Measurements from ENCODE around the gene ZNF565. TPM values are rescaled to one million over a fixed set of nuclear protein-coding genes. Genes with fewer than 3 reads are reported as not detected.
"Not testable (repeated sequence)": the region's sequence is repeated elsewhere in the genome, so short reads cannot be mapped to it uniquely, and the experiment has no call there.

Gene ZNF565
- total RNA-seq, 2 experiments from 2014 or later: 2.0 to 2.1 TPM

DNA sequence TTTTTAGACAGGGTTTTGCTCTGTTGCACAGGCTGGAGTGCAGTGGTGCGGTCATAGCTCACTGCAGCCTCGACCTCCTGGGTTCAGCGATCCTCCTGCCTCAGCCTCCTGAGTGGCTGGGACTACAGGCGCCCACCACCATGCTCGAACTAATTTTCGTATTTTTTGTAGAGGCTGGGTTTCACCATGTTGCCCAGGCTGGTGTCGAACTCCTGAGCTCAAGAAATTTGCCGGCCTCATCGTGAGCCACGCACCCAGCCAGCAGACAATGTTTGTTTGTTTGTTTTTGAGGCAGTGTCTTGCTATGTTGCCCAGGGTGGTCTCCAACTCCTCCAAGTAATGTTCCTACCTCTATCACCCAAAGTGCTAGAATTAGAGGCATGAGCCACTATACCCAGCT lies 61.3 kb downstream of the ZNF565 start:
- ChIA-PET CTCF (interaction anchor here (1.1 kb wide), 1 partner anchor 13 kb away, joined by 3 read pairs; no protein-coding TSS in a partner anchor), POLR2A (no interaction called here)

DNA sequence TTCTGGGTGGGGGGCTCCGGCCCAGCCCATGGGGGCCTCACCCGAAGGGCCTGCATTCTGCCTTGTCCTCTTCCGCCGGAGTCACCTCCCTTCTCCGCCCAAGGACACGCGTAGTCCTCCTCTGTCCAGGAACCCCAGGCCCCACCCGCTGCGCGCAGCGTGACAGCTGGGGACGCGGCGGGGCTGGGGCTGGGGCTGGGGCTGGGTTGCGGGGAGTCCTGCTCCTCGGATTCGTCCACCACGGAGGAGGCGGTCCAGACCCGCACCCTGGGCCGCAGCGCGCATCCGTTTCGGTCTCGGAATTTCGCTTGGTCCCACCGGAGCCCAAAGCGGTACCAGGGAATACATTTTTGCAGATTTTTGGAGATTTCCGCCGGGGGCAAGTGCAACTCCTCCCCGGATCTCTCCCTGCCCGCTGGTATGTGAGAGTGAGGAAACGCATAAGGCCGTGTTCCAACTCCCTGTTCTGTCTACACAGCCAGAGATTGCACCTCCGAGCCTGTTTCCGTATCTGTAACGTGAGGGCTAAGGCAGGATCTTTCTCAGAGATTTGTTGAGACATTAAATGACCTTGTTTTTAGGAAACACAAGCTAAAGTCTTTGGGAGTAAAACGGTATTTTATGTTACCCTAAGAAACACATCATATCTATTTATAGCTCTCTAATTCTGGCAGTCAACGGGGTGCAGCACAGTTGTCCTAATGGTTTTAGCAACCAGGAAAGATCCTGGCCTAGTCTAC lies 61.9 kb downstream of the ZNF565 start, which contains the start of gene COX7A1:
TSS of gene COX7A1 (minus strand) at position 96 of the 740 bp plus-strand sequence. CDS start at position 56, 40 bp downstream.
- CTCF ChIA-PET: interaction anchor here (1.1 kb wide), 1 partner anchor 13 kb away, joined by 3 read pairs; no protein-coding TSS in a partner anchor
- POLR2A ChIA-PET: no interaction called here

DNA sequence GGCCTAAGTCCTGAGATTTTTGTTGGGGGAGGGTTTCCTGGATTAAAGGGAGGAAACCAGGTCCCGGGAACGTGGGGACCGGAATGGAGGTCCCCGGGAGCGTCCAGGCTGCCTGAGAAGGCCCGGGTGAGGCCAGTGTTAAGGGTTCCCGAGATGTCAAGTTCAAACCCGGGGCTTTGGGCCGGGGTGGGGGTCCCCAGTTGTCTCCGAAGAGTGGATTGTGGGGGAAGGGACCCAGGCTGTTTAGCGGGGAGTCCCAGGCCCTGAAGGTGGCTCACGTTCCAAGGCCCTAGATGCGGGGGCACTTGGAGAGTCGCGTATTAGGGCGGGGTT lies 62.5 kb downstream of the ZNF565 start:
- CTCF ChIA-PET: no interaction called here
- POLR2A ChIA-PET: interaction anchor here (0.6 kb wide), 1 partner anchor 18 kb away, joined by 4 read pairs; no protein-coding TSS in a partner anchor

DNA sequence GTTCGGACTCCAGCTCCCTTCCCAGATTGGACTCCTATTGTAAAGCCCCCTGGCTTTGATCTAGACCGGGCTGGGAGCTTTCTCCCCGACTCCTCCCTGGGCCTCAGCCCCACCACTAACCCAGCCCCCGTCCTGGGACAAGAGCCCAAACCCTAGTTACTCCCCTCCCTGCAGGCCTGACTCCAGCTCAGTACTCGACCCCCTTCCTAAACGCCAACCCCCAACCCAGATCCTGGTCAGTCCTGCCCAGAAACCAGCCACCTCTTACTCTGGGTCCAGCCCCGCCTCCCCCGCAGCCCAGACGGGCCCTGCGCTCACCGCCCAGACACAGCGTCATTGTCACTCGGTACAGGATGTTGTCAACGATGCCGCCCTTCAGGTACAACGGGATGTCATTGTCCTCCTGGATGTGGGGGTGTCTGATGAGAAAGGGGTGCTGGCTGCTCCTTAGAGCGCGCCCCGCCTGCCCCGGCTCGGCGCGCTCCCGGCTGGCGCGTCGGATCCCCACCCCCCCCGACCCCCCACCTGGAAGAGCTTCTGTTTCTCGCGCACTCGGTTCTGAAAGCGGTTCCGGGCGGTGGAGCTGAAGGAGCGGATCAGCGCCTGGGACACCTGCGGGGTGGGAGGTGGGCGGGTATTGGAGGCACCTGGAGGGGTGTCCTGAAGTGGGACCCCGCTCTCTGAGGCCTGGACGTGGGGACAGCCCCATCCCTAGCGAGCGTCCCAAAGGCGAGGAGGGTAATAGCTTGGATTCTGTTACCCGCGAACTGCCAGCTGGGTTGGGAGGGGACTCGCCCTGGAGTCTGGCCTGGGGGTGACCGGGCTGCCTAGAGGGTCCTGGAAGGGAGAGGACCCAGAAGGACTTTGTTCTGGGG lies 63.1 kb downstream of the ZNF565 start:
- ChIA-PET CTCF (interaction anchor here (0.6 kb wide), 1 partner anchor 471 kb away, joined by 3 read pairs; no protein-coding TSS in a partner anchor), POLR2A (interaction anchor here (0.6 kb wide), 1 partner anchor 17 kb away, joined by 4 read pairs; no protein-coding TSS in a partner anchor)

DNA sequence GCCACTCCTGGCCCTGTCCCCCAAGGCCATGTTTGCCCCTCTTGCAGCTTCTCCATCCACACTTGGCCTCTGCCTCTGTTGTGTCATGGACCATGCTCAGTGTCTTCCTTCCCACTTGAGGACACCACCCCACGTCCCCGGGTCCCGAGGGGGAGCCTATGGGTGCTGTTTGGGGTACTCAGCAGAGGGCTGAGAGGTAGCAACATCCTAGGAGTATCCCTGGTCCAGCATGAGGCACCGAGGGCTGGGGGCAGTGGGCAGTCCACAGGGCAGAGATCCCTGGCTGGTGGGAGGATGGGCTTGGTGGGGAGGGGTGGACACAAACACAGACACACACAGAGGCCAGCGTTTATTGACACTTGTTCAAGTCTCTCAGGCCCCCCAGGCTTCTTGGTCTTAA lies 63.9 kb downstream of the ZNF565 start:
- ChIA-PET POLR2A (no interaction called here), CTCF (no interaction called here)

DNA sequence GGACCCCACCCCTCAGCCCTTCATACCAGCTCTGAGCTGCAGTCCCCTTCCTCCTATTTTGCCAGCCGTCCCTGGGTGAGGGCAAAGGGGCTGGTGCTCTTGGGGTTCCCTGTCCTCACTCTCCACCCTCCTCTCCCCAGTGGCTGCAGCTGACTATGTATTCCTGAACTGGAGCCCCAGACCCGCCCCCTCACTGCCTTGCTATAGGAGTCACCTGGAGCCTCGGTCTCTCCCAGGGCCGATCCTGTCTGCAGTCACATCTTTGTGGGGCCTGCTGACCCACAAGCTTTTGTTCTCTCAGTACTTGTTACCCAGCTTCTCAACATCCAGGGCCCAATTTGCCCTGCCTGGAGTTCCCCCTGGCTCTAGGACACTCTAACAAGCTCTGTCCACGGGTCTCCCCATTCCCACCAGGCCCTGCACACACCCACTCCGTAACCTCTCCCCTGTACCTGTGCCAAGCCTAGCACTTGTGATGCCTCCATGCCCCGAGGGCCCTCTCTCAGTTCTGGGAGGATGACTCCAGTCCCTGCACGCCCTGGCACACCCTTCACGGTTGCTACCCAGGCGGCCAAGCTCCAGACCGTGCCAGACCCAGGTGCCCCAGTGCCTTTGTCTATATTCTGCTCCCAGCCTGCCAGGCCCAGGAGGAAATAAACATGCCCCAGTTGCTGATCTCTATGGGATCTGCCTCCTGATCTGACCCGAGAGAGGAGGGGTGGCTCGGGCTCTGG lies 64.6 kb downstream of the ZNF565 start:
- CTCF ChIA-PET: no interaction called here
- POLR2A ChIA-PET: no interaction called here

DNA sequence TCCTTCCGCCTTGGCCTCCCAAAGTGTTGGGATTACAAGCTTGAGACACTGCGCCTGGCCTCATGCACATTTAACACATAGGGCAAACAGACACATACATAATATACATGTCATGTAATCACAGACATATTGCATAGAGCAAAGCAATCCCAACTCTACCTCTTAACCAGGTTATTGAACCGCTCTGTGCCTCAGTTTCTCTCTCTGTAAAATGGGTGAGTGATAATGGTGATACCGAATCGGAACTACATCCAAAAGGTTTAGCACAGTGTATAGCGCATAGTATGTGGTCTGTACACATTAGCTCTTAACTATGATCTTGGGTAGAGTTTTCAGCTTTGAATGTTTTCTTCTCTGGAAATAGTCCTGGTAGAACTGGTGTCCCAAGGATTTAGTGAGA lies 69.8 kb downstream of the ZNF565 start:
- ChIA-PET POLR2A (interaction anchor here (0.6 kb wide), 1 partner anchor 13 kb away, joined by 3 read pairs; no protein-coding TSS in a partner anchor), CTCF (interaction anchor here (2.9 kb wide), 1 partner anchor 17 kb away, joined by 11 read pairs; no protein-coding TSS in a partner anchor)

DNA sequence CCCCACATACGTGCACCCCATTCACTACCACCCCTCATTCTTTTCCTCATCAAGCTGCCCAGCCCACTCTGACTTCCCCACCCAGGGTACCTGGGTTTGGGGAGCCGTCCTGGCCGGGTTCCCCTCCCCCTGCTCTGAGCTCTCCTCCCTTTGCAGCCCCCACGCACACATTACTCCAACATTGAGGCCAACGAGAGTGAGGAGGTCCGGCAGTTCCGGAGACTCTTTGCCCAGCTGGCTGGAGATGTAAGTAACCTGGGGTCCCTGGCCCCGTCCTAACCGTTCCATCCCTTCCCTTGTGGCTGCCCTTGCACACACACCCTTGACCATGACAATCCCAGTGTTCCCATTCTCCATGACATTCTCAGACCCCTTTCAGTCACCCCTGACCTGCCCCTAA lies 72.0 kb downstream of the ZNF565 start:
- ChIA-PET POLR2A (interaction anchor here (0.5 kb wide), 1 partner anchor 61 kb away, joined by 3 read pairs; no protein-coding TSS in a partner anchor), CTCF (interaction anchor here (0.6 to 2.9 kb wide), 2 partner anchors 15 to 1114 kb away, joined by 3 to 11 read pairs; no protein-coding TSS in a partner anchor)

DNA sequence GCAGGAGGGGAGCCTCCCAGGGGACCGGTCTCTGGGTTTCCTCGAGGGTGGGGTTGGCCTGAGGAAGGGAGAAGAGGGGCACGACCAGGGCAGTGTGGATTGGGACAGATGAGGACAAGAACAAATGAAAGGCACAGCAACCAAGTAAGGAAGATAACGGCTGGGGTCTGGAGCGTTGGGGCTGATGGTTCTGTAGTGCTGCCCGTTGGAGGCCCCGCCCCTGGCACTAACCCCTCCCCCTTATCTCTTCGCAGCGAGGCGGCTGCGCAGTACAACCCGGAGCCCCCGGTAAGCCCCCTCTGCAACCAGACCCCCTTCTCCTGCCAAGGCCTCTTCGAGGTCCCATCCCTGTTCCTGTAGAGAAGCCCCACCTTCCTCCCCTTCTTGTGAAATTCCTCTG lies 72.4 kb downstream of the ZNF565 start:
- POLR2A ChIA-PET: no interaction called here

DNA sequence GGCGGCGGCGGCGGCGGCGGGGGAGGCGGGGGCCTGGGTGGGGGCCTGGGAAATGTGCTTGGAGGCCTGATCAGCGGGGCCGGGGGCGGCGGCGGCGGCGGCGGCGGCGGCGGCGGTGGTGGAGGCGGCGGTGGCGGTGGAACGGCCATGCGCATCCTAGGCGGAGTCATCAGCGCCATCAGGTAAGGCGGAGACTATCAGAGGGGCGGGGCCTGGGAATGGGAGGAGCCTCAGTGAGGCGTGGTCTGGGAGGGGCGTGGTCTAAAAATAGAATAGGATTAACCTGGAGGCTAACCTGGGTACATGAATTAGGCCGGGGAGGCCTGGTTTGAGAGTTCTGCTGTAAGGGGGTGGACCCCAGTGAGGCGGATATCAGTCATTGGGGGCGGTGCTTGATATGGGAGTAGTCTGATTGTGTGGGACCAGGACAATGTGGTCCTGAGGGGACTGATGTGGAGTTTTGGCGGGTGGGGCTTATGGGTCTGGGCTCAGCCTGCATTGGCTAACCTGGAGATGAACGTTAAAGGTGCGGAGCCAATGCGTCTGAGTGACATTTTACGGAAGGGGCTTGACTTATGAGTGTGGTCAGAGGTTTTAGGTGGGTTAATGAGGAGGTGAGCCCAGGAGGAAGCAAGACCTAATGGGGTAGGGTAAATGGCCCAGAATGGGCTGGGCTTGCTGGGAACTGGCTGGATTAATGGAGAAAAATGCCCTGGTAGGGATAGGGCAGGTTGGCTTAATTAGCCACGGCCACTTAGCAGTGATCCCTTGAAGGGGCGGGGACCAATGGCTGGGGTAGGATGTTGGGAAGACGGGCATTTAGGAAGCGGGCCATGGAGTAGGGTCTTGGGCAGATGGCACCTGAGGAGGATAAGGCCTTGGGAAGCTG lies 73.2 kb downstream of the ZNF565 start:
- ChIA-PET POLR2A (interaction anchor here (0.7 kb wide), 1 partner anchor 74 kb away, joined by 3 read pairs; no protein-coding TSS in a partner anchor), CTCF (interaction anchor here (1.5 kb wide), 1 partner anchor 12 kb away, joined by 4 read pairs; no protein-coding TSS in a partner anchor)

More for the DNA sequence above, 72.4 kb downstream of the ZNF565 start:
- CTCF ChIA-PET: interaction anchor here (0.6 to 2.9 kb wide), 2 partner anchors 14 to 1113 kb away, joined by 3 to 11 read pairs; no protein-coding TSS in a partner anchor

DNA sequence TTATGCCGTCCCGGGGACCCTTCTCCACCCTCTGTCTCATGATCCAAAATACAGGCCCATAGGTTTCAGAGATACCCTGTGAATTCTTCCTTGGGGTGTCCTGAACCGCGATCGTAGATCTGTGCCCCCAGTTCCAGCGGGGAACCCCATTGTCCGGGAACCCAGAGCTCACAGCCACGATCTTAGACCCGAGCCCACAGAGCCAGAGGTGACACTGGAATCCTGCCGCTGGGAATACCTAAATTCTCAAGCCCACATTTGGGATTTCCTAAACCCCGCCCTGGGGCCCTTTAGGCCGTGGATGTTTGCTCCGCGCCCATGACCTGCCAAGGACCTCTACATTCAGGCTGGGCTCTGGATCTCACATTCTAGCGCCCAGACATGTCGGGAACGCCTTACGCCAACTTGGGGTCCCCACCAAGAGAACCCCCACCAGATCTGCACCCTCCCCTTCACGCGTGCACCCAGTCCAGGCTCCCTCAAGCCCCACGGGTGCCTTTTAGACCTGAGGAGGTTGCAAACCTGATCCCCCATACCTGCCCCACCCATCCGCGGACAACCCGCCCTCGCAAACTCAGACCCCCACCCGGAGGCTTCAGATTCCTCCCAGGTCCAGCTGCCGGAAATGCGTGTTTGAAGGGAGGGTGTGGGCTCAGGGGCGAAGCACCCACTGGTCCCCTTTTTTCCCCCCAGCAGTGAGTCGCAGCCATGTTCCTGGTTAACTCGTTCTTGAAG lies 74.0 kb downstream of the ZNF565 start:
- ChIA-PET POLR2A (interaction anchor here (0.6 to 1.5 kb wide), 4 partner anchors 12 to 75 kb away, joined by 3 to 11 read pairs (median 6); partner anchors contain the start of genes POLR2I and TBCB), CTCF (interaction anchor here (1.5 kb wide), 2 partner anchors 11 to 13 kb away, joined by 4 to 10 read pairs; no protein-coding TSS in a partner anchor)

DNA sequence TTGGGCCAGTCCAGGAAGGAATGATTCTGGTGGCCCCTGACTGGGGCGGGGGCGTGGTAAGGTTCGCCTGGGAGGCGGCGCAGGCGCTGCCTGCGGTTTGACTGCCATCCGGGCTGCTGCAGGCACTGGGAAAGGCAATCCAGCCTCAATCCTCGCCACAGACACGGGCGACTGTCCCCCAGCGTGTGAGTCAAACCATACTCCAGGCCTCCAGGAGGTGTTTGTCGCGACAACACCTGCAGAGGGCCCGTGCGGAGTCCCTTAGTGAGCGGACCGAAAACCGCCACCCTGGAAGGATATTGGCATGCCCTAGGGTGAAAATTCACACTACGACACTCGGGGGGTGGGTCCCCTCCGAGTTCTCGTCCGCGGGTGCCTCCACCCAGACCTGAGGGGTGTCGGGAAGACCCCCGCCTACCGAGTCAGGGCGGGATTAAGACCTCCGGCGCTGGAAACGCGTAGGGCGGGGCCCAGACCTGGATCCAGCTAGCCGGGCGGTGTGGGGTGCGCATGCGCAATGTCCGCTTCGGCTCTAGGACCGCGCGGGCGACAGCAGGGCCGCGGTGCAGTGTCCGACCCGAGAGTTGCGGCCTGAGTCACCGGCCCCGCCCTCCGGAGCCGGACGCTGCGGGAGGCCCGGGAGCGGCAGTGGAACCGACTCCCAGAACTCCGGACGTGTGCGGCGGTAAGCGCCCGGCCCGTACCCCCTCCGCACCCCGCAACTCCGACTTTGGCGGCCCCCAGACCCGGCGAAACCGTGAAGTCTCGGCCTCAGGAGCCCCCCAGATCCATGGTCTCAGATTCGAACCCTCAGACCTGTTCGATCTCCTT lies 74.8 kb downstream of the ZNF565 start, which contains the start of gene CAPNS1:
TSS of gene CAPNS1 (plus strand) at position 594 of the 831 bp plus-strand sequence. CDS start 946 bp downstream, outside the sequence.
- ChIA-PET POLR2A (interaction anchor here (1.0 to 1.5 kb wide), 2 partner anchors 11 to 25 kb away, joined by 3 to 8 read pairs; partner anchors contain the start of genes POLR2I and TBCB), CTCF (interaction anchor here (0.8 to 1.5 kb wide), 3 partner anchors 11 to 51 kb away, joined by 3 to 10 read pairs (median 4); no protein-coding TSS in a partner anchor)

DNA sequence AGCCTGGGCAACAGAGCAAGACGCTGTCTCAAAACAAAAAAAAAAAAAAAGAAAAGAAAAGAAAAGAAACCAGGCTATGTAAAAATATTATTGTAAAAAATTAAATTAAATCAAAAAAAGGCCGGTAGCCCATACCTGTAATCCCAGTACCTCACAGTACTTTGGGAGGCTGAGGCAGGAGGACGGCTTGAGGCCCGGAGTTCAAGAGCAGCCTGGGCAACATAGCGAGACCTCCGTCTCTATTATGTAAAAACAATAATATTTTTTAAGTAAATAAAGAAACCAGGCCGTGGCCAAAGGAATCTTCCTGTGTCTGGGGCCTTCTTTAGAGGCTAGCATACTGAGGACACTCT lies 75.4 kb downstream of the ZNF565 start:
- POLR2A ChIA-PET: interaction anchor here (1.0 to 1.5 kb wide), 2 partner anchors 11 to 24 kb away, joined by 3 to 8 read pairs; partner anchors contain the start of genes POLR2I and TBCB

DNA sequence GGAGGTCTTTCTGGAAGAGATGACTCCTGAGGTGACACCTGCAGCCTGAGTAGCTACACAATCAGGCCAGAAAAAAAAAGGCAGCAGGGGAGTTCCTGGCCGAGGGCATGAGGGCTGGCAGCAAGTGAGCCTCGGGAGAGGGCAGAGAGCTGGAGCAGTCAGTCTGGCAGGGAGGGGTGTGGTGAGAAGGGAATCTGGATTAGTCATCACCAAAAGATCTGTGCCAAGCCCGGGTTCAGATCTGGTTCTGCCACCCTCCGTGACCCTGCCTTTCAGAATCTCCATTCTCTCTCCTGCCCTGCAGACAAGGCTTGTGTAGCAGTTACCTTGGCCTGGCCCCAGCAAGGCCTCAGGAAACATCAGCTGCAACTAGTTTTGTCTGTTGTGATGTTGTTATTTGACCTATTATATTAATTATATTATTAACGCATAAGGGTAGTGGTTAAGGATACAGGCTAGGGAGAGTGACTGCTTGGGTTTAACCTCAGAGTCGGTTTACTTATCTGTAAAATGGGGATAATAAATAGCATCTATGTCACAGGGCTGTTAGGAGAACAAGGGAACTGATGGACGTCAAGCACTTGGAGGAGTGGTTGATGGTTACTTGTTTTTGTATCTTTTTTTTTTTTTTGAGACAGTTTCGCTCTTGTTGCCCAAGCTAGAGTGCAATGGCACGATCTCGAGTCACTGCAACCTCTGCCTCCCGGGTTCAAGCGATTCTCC lies 77.3 kb downstream of the ZNF565 start:
- POLR2A ChIA-PET: no interaction called here
- CTCF ChIA-PET: interaction anchor here (4.2 kb wide), 1 partner anchor 9 kb away, joined by 18 read pairs; no protein-coding TSS in a partner anchor

More for the DNA sequence above, 75.4 kb downstream of the ZNF565 start:
- CTCF ChIA-PET: interaction anchor here (0.8 to 4.2 kb wide), 3 partner anchors 11 to 52 kb away, joined by 3 to 18 read pairs (median 10); no protein-coding TSS in a partner anchor

DNA sequence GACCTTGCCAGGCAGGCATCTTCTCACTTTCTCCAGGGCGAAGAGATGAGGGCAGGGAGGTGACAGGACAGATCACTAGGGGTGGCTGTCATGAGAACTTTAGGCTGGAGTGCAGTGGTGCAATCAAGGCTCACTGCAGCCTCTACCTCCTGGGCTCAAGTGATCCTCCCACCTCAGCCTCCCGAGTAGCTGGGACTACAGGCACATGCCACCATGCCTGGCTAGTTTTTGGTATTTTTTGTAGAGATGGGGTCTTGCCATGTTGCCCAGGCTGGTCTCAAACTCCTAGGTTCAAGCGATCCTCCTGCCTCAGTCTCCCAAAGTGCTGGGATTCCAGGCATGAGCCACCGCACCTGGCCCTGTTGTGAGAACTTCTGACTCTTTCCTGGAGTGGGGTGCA lies 79.6 kb downstream of the ZNF565 start:
- POLR2A ChIA-PET: not testable (repeated sequence)
- CTCF ChIA-PET: interaction anchor here (4.2 kb wide), 1 partner anchor 7 kb away, joined by 18 read pairs; no protein-coding TSS in a partner anchor
